Measurements from ENCODE around the gene ACTA2.

DNA sequence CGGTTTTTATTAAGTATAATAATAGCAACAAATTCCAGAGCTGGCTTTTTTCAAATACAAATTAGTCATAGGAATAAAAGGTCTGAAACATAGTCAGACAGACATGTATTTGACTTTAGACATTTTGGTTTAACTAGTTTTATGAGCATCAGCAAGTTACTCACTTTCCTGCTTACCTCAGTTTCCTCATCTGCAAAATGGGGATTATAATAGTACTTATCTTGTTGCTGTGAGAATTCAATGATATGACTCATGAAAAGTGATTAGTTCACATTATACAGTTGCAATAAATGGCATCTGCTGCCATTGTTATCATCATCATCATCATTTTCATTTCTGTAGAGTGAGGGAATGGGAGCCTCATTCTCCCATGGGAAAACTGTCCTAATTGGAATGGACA lies 33.5 kb downstream of the ACTA2 start:
- TF ChIP-seq SIN3A (IDR thresholded peaks at IDR 0.05; ENCODE audit: borderline replicate concordance, insufficient read depth, low read length) (no peak), TAF1 (IDR thresholded peaks at IDR 0.05; ENCODE audit: borderline replicate concordance, insufficient read depth, low read length) (no peak)

All from PFSK-1 (cell line).